Embryonic facial prominence (tissue), 1 donor: Measurements from ENCODE around the gene CMTM3.
"Not testable (repeated sequence)": the region's sequence is repeated elsewhere in the genome, so short reads cannot be mapped to it uniquely, and the experiment has no call there.

ENCODE experiments used
- DNase-seq: peaks from one replicate; pipeline ENCODE4 v3.0.0-alpha.2; 2016; ENCODE audit errors: extremely low spot score

CMTM3 gene

DNA sequence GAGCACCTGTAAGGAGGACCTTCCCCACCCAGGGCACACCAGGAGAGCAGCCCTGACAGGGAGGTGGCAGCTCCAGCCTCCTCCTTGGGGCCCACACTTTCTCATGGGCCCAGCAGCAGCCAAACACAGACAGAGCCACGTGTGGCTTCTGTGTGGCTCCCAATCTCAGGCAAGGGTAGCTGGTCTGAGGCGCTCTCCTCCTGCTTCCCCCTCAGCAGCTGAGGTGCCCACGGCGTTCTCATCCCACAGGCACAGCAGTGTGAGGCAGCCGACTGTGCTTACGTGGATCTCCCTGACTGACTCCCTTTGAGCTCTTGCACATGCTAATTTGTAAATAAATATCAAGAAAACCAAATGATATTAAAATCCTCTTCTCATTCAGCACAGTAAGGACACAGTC lies 30.9 kb downstream of the CMTM3 start:
- no peak for DNase-seq

DNA sequence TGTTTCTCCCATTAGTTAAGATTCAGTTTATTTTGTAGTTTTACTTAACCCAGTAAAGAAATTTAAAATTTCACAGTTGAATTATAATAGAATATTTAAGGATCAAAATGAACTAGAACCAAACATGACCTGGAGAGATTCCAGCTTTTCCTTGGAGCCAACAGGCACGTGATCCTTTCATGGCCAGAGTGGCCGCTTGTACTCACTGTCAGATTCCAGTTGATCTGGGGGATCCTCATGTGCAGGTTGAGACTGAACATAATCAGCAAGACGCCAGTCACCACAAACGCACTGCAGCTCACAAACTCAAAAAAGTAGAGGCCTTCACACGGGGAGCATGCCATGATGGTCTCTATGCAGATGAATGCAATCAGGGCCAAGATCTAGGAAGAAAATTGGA lies 31.7 kb downstream of the CMTM3 start:
- no peak for DNase-seq

DNA sequence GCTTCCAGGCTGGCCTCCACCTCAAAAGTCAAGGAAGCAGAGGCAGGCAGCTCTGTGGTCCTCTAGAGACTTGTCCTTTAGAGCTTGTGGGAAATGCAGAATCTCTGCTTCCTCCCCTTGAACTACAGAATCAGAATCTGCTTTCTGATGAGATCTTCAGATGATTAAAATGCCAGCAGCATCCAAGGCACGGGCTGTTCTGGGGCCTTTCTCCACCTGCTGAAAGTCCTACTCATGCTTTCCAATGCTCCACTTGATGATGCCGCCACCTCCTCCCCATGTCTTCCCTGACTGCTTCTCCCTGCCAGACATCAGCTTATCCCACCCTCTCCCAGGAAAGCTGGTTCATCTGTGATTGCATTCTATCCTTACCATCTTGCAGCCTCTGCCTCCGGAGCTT lies 33.3 kb downstream of the CMTM3 start:
- DNase-seq: no peak

DNA sequence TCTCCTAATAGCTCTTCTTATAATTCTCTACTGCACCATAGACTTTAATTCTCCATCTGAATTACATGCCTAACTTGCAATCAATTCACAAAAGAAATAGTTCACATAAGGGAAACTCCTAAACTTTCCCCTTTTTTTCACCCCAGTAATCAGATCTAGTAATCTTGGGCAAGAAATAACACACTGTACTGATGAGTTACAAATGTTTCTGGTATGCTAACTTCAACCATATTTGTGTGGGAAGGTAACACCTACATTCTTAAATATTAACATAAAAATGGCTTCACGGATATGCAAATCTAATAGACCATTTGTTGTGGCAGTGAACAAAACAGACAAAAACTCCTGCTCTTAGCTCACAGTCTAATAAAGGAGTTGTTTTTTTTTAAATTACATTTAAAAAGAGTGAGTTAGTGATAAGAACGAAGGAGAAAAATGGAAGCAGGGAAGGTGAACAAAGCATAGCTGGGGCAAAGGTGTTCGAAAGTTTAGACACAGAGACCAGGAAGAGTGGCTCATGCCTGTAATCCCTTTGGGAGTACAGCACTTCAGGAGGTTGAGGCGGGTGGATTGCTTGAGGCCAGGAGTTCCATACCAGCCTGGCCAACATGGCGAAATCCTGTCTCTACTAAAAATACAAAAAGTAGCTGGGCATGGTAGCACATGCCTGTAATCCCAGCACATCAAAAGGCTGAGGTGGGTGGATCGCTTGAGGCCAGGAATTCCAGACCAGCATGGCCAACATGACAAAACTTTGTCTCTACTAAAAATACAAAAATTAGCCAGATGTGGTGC lies 34.8 kb downstream of the CMTM3 start:
- DNase-seq: no peak

DNA sequence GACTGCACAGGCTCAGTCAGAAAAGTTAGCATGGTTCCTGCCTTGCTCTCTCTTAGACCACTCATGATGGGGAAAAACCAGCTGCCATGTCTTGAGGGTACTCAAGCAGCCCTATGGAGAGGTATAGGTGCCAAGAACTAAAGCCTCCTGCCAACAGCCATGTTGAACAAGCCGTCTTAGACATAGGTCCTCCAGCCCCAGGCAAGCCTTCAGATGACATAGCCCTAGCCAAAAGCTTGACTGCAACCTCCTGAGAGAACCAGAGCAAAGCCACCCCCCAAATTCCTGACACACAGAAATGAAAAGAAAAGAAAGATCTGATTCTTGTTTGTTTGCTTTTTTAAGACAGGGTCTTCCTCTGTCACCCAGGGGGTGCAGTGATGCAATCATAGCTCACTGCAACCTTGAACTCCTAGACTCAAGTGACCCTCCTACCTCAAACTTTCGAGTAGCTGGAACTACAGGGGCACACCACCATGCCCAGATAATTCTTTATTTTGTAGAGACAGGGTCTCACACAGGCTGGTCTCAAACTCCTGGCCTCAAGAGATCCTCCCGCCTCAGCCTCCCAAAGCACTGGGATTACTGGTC lies 36.3 kb downstream of the CMTM3 start:
- DNase-seq: no peak

DNA sequence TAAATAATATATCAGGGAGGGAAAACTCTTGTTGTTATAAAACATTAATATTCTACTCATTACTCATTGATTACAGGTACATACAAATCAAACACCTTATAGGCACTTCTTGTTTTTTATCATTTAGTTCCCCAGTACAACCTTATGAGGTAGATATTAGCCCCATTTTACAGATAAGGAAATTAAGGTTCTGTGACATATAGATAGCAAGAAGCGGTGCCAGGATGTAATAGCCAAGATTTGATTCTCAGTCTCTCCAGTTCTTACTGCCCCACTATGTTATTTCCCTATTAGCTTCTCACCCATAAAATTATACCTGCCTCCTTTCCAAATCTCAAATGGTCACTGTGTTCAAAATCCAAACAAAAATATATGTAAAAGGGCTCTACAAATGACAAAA lies 36.9 kb downstream of the CMTM3 start:
- no peak for DNase-seq

DNA sequence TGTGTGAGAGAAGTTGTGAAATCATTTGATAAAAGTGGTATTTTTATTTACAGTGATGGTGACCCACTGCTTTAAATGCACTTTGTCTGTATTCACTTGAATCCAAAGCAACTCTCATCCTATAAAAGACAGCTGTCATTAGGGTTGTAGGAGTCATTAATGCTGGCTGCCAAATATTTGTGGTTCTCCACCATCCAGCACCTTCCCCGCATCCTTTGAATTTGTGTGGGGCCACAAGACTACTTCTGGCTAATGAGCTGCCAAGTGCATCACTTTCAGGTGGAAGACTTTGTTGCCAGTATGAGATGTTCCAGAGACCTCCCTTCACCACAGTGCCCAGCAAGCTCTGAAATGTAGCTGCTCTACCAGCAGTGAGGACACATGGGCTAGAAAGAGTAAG lies 43.4 kb downstream of the CMTM3 start:
- DNase-seq: no peak

DNA sequence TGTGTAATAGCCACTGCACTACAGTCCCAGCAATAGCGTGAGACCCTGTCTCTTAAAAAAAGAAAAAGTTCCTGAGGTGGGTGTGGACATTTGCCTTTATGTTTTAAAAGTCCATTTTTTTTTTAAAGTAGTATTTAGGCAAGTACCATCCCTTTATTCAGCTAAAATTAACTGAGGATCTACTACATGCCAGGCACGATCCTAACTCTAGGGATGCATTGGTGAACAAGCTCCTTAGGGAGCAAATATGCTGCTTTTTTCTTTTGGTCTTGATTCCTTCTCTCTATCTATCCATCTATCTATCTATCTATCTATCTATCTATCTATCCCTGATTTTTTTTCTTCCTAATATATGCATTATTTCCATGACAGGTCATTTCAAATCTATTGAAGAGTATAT lies 44.7 kb downstream of the CMTM3 start:
- no peak for DNase-seq

DNA sequence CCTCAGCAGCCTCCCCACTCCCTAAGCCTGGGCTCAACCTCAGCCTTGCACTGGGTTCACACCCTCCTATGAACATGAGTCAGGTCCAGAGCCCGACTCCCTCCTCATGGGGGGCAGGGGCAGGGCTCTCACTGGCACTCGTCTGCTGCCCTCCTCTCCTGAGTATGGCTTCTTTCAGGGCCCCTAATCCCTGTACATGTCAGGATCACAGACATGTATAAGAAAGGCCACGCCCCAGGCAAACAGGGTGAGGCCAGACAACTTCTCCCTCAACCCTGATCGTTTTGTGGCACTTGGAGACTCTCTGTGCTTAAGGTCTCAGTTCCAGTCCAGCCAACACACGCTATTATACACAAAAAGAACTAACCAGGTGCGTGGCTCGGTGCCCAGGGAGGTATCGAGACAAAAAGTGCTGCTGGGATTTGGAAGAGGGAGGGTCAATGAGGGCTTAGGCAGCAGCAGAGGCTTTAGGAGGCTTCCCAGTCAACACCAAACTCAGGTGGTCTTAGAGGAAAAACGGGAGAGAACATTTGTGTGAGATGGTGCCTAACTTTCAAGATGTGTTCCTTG lies 45.2 kb downstream of the CMTM3 start:
- no peak for DNase-seq

DNA sequence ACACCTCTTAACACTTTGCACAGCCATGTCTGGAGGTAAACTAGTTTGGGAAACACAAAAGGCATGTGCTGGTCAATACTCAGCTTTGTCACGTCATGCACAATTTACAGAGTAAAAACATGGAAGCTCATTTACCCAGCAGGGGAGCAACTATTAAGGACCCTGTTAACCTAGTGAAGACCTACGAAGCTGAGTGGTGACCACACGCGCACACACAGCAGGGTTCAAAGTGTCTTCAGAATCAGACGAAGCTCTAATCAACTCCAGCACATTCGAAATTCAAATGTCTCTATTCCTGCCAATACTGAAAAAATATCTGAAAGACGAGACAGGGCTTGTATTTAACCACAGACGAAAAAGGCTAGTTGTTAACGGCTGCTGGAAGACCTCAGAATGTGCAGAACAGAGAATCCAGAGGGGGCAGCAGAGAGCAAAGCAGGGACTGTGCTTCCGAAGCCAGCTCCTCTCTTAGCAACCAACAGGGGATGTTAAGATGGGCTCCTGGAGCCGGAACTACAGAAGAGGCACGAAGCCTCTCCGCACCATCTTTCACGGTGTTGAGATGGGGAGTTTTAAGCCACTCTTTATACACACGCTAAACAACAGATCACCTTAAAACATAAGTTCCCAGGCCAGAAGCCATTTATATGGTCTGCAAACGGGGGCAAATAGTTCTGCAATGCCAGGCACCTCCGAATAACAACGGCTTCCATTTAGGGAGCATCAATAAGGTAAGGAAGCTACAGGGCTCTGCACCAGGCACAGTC lies 46.4 kb downstream of the CMTM3 start:
- DNase-seq: peak; percentile 91

DNA sequence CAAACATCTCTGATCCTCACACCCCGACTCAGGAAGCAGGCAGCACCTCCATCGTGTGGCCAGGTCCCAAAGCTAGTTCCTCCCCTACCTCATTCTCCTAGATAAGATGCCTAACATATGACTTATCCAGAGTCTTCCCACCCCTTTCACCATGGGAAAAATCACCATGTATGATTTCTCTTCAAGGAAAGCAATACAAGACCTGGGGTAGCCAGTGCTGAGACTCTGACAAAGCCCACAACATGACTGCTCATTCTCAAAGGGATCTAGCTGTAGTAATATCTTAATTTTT lies 46.9 kb downstream of the CMTM3 start:
- no peak for DNase-seq

DNA sequence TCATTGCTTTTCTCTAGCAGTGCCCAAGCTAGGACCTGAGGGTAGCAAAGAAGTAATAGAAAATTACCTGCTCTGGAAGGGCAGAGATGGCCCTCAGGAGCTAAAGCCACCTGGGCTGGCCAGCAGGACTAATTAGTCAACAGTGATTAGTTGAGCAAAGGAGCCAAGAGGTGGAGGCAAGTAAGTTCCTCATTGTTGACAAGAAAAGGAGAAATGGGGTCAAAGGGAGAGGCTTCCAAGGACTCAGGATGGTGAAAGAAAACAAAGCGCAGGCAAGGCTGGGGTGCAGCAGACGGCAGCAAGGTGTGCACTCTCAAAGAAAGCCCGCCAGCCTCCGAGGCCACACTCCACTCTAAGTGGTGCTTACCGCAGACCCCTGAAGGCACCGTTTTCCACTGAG lies 47.5 kb downstream of the CMTM3 start:
- no peak for DNase-seq

DNA sequence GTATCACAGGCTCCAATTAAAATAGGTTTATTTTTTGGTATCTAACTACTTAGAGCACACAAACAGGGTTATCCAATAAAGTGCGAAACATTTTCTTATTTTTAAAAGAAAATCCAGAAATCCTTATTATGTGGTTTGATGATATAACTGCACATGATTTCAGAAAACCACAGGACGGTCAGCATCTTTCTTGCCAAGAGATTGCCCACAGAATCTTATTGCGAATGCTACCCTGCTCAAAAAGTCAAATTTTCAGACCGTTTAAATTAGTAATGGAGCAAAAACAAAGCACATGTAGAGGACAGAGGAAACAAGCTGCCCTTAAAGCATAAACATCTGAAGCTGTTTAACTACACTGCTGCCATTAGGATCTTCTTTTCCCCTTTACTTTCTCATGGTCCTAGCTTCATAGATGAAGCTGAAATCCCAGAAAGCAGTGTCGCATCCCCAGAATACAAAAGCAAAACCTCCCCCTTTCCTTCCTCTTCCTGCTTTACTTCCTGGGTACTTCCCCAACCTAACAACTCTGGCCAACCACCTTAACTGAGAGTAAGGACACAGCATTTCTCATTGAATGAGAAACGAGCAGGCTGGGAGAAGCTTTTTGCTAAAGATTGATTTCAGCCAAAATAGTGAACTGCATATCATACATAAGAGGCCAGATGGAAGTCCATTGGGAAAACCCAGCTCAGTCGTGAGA lies 48.3 kb downstream of the CMTM3 start:
- no peak for DNase-seq

DNA sequence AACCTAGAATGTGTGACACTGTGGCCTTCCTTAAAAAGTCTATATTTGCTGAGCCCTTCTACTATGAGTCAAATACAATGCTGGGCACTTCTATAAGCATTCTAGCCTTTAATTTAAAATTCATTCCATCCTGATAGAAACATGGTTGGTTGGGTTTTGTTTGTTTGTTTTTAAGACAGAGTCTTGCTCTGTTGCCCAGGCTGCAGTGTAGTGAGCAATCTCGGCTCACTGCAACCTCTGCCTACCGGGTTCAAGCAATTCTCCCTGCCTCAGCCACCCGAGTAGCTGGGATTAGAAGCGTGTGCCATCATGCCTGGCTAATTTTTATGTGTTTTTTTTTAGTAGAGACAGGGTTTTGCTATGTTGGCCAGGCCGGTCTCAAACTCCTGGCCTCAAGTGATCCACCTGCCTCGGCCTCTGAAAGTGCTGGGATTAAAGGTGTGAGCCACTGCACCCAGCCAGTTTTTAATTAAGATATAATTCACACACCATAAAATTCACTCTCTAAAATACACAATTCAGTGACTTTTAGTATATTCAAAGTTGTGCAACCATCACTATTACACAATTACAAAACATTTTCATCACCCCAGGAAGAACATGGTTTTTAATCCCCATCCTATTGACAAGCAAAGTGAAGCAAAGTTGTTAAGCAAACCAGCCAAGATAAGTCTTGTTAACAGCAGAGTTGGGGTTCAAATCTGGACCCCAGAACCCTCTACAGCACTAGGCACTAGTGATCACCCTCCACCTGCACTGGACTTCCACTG lies 49.3 kb downstream of the CMTM3 start:
- DNase-seq: no peak

DNA sequence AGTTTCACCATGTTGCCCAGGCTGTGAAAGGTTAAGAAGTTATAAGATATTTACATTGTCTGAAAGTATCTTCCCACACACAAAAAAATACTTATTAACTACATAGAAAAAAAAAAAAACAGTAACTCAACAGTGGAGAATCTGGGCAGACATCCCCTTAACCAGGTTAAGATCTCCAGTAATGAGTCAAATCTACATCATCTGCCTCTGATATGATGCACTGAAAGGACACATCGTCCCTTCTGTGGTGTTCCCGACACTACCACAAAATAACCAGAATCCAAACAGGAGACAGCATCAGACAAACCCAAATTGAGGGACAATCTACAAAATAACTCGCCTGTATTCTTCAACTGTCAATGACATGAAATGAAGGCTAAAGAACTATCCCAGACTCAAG lies 52.0 kb downstream of the CMTM3 start:
- no peak for DNase-seq

DNA sequence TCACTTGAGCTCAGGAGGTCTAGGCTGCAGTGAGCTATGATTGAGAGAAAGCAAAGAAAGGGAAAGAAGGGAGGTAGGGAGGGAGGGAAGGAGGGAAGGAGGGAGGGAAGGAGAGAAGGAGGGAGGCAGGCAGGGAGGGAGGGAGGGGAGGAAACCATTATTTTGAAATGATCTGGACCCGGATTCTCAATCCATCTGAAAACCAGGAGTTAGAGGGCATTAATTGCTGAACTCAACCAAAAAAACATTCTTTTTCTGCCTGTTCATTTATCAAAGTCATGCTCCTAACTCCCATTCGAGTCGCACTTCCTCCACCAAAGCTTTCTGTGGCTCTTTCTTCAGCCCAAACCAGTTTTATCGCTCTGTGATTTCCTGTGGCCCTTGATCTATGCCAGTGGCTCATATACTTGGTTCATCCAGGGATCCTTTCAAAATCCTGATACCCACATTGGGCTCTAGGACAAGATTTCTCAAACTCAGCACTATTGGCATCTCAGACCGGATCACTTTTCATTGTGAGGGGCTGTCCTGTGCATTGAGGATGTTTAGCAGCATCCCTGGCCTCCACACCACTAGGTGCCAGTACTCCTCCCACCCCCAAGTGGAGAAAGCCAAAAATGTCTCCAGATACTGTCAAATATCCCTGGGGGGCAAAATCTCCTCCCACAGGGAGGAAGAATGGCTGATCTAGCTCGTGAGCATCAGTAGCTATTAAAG lies 53.8 kb downstream of the CMTM3 start:
- DNase-seq: no peak

DNA sequence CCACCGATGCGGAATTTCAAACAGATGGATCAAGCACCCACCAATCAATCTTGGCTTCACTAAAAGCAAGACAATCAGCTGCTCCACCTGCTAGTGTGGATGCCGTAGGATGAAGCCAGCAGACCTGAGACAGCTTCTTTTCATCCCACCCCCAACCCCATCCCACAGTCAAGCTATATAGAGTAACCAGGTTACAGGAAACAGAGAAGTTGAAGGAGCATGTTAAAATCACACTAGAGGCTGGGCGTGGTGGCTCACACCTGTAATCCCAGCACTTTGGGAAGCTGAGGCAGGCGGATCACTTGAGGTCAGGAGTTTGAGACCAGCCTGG lies 54.3 kb downstream of the CMTM3 start:
- no peak for DNase-seq

DNA sequence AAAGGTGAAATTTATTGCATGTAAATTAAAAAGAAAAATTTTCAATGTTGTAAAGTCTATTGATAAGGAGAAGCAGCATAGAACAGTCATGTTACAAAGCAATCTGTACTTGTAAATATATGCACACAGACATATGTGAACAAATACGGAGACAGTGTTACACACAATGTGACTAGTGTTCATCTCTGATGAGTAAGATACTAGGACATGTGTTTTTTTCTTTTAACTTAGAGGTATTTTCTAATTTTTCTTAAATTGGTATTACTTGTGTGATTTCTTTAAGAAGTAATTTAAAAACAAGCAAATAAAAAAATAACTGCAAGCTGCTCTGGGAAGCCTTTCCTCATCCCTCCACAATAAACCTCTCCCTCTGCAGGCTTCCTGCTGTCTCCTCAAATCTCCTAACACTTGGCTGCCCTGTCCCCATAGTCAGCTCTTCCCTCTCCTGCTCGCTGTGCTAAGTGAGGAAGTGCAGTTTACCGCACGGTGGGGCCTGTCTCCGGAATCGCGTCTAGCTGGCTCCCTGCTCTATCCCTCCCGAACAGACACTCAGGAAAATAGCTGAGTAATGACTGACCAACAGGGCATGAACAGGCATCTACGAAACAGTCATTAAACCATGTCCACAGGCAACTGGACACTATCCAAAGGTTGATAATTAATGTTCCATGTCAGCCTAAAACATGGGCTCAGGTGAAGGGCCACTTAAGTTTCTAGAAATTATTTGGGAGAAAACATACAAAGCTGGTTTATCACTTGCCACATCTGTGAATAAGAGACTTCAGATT lies 56.1 kb downstream of the CMTM3 start:
- DNase-seq: no peak

DNA sequence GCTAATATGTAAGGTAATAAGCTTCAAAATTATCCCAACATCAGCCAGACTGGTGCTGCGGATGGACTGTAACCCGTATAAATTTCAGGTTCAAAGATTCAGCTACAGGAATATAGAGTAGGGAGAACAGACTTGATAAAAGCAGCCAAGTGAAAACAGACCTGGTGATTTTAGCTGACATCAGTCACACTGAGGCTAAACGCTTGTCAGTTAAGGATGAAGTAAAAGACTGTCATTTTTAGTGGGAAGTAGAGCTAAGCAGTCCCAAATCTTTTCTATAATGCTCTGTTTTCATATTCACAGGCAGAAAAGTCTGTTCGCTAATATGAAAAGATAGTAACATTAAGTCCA lies 56.7 kb downstream of the CMTM3 start:
- no peak for DNase-seq

DNA sequence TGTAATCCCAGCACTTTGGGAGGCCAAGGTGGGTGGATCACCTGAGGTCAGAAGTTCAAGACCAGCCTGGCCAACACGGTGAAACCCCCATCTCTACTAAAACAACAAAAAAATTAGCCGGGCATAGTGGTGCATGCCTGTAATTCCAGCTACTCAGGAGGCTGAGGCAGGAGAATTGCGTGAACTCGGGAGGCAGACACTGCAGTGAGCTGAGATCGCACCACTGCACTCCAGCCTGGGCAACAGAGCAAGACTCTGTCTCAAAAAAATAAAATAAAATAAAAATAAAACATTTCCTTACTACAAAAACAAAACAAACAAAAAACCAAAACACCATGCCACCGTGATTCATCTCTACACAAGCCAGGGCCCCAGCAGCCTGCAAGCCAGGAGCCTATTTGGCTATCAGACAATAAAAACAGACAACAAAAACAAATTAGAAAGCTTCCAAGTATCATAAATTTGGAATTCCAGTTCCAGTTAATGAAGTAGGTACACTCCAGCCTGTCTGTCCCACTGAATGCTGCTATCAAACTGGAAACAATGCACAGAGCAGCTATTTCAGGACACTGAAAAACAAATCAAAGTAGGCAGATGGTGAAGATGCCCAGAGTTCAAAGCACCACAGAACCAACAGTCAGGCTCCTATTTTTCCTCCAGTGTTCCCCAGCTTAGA lies 57.3 kb downstream of the CMTM3 start:
- not testable (repeated sequence) for DNase-seq
